Effector memory CD4-positive, alpha-beta T cell (primary cell): ENCODE results near the gene ABCD2.

Experiments
- DNase-seq, 3 donors: peaks; one replicate each; pipeline ENCODE4 v3.0.0-alpha.2; 2020
- H3K27ac ChIP-seq: 2 replicates; pipeline ENCODE4 v1.7.0; 2013; ENCODE audit warnings: mild to moderate bottlenecking, low read length, moderate library complexity; ENCODE audit not compliant: insufficient read depth, poor library complexity, severe bottlenecking
- H3K27me3 ChIP-seq: replicated peaks from 2 replicates; pipeline ENCODE4 v1.7.0; 2013; ENCODE audit warnings: mild to moderate bottlenecking, low read length; ENCODE audit not compliant: insufficient read depth, control insufficient read depth, poor library complexity, severe bottlenecking
- H3K36me3 ChIP-seq: 2 replicates; pipeline ENCODE4 v1.7.0; 2013; ENCODE audit warnings: mild to moderate bottlenecking, low read length, moderate library complexity; ENCODE audit not compliant: control insufficient read depth, insufficient read depth
- H3K4me1 ChIP-seq: 2 replicates; pipeline ENCODE4 v1.7.0; 2013; ENCODE audit warnings: low read length, mild to moderate bottlenecking; ENCODE audit not compliant: control insufficient read depth, insufficient read depth, poor library complexity, severe bottlenecking
- H3K4me3 ChIP-seq: 2 replicates; pipeline ENCODE4 v1.7.0; 2013; ENCODE audit warnings: low read length, low read depth, mild to moderate bottlenecking; ENCODE audit not compliant: insufficient read depth, poor library complexity, severe bottlenecking
- H3K9me3 ChIP-seq: 2 replicates; pipeline ENCODE4 v1.7.0; 2013; ENCODE audit warnings: mild to moderate bottlenecking, low read length, moderate library complexity; ENCODE audit not compliant: control insufficient read depth
- total RNA-seq, 3 donors: gene quantifications; one replicate each; lab custom pipeline; 2026; lab: John Stamatoyannopoulos, UW

ABCD2 gene
- 30.8 to 35.4 (median 33.5) reads per million in 3 donors for total RNA-seq

GRCh38 chr12:39619660-39620433 lies at the start of gene ABCD2:
Gene ABCD2 (minus strand): TSS chr12:39619803. CDS start chr12:39619615, 188 bp downstream.
- Histone ChIP-seq H3K4me3 (peak within 1 kb of the TSS; percentile 72), H3K27me3 (no peaks in the 10 kb centered on the region), H3K9me3 (no peaks in the 10 kb centered on the region), H3K36me3 (no peaks in the 10 kb centered on the region), H3K4me1 (peaks cover 16% of the 10 kb centered on the region), H3K27ac (peak within 1 kb of the TSS; percentile 88)
- DNase-seq, result peak; percentile 59 to 66 (median 63)

GRCh38 chr12:39660101-39660500 lies 40.5 kb upstream of the ABCD2 start:
- no peak overlapping the region for H3K27ac ChIP-seq
- no peaks in the 10 kb centered on the region for H3K9me3 ChIP-seq
- no peaks in the 10 kb centered on the region for H3K27me3 ChIP-seq
- H3K4me1 ChIP-seq, result no peaks in the 10 kb centered on the region
- no peak for DNase-seq
- H3K36me3 ChIP-seq, result no peaks in the 10 kb centered on the region
- H3K4me3 ChIP-seq, result no peak overlapping the region

GRCh38 chr12:39647383-39647782 lies 27.8 kb upstream of the ABCD2 start:
- Histone ChIP-seq H3K27me3 (no peaks in the 10 kb centered on the region), H3K27ac (no peak overlapping the region), H3K36me3 (no peaks in the 10 kb centered on the region), H3K4me1 (no peaks in the 10 kb centered on the region), H3K9me3 (no peaks in the 10 kb centered on the region), H3K4me3 (no peak overlapping the region)
- no peak for DNase-seq

GRCh38 chr12:39646963-39647362 lies 27.4 kb upstream of the ABCD2 start:
- Histone ChIP-seq H3K27me3 (no peaks in the 10 kb centered on the region), H3K27ac (no peak overlapping the region), H3K4me3 (no peak overlapping the region), H3K36me3 (no peaks in the 10 kb centered on the region), H3K4me1 (no peaks in the 10 kb centered on the region), H3K9me3 (no peaks in the 10 kb centered on the region)
- DNase-seq, result no peak

- Histone ChIP-seq H3K27me3 (no peaks in the 10 kb centered on the region), H3K36me3 (no peaks in the 10 kb centered on the region), H3K9me3 (no peaks in the 10 kb centered on the region), H3K4me1 (no peaks in the 10 kb centered on the region), H3K27ac (no peak overlapping the region), H3K4me3 (no peak overlapping the region)
- DNase-seq, result no peak
Measured at GRCh38 chr12:39643052-39643451, 23.4 kb upstream of the ABCD2 start.

GRCh38 chr12:39638840-39639239 lies 19.2 kb upstream of the ABCD2 start:
- H3K36me3 ChIP-seq, result no peaks in the 10 kb centered on the region
- no peaks in the 10 kb centered on the region for H3K27me3 ChIP-seq
- no peak for DNase-seq
- H3K9me3 ChIP-seq, result no peaks in the 10 kb centered on the region
- no peak overlapping the region for H3K4me3 ChIP-seq
- no peak overlapping the region for H3K27ac ChIP-seq
- no peaks in the 10 kb centered on the region for H3K4me1 ChIP-seq

GRCh38 chr12:39638178-39638577 lies 18.6 kb upstream of the ABCD2 start:
- Histone ChIP-seq H3K27me3 (no peaks in the 10 kb centered on the region), H3K4me1 (no peaks in the 10 kb centered on the region), H3K9me3 (no peaks in the 10 kb centered on the region), H3K4me3 (no peak overlapping the region), H3K27ac (no peak overlapping the region), H3K36me3 (no peaks in the 10 kb centered on the region)
- no peak for DNase-seq

- H3K4me3 ChIP-seq, result no peak overlapping the region
- H3K27ac ChIP-seq, result no peak overlapping the region
- no peak for DNase-seq
- H3K4me1 ChIP-seq, result peaks cover 27% of the 10 kb centered on the region
- H3K27me3 ChIP-seq, result no peaks in the 10 kb centered on the region
- no peaks in the 10 kb centered on the region for H3K36me3 ChIP-seq
- no peaks in the 10 kb centered on the region for H3K9me3 ChIP-seq
Measured at GRCh38 chr12:39632670-39633069, 13.1 kb upstream of the ABCD2 start.

GRCh38 chr12:39628836-39629235 lies 9.2 kb upstream of the ABCD2 start:
- no peaks in the 10 kb centered on the region for H3K27me3 ChIP-seq
- H3K9me3 ChIP-seq, result no peaks in the 10 kb centered on the region
- peaks cover 28% of the 10 kb centered on the region for H3K4me1 ChIP-seq
- peak overlapping the region; percentile 52 for H3K27ac ChIP-seq
- peak overlapping the region; percentile 22 for H3K4me3 ChIP-seq
- H3K36me3 ChIP-seq, result no peaks in the 10 kb centered on the region
- no peak for DNase-seq

- Histone ChIP-seq H3K9me3 (no peaks in the 10 kb centered on the region), H3K4me1 (peaks cover 32% of the 10 kb centered on the region), H3K27me3 (no peaks in the 10 kb centered on the region), H3K27ac (no peak overlapping the region), H3K36me3 (no peaks in the 10 kb centered on the region), H3K4me3 (no peak overlapping the region)
- DNase-seq, result no peak
Measured at GRCh38 chr12:39627914-39628313, 8.3 kb upstream of the ABCD2 start.
